WTC11 (cell line): ENCODE data around the gene FRYL. TPM values are rescaled to one million over a fixed set of nuclear protein-coding genes. Genes with fewer than 3 reads are reported as not detected.

Source experiments
- ATAC-seq: fragments of 200-7000 bp; cut with Tn5 transposase; 2 replicates; pipeline ENCODE4 v1.10.0; 2021; ENCODE audit warnings: mild to moderate bottlenecking, moderate library complexity
- CTCF ChIA-PET: fragments of 300-600 bp; sonication (Branson Sonifier 250); formaldehyde crosslinking; loops from one replicate; lab custom pipeline; 2021; ENCODE audit warnings: antibody characterized with exemption; lab: Charles Lee
- POLR2A ChIA-PET: fragments of 350-600 bp; sonication (Branson Sonifier 250); formaldehyde crosslinking; loops from one replicate; lab custom pipeline; 2021; ENCODE audit warnings: antibody characterized with exemption; lab: Charles Lee
- DNase-seq: peaks from one replicate; pipeline ENCODE4 v3.0.0; 2021; ENCODE audit warnings: low spot score
- H3K27ac Mint-ChIP-seq: 2 replicates; pipeline ENCODE4 v1.8.0; 2021; ENCODE audit warnings: mixed read lengths
- H3K27me3 Mint-ChIP-seq: 2 replicates; pipeline ENCODE4 v1.8.0; 2021; ENCODE audit warnings: low read depth, mild to moderate bottlenecking, moderate library complexity, mixed read lengths
- H3K36me3 Mint-ChIP-seq: 2 replicates; pipeline ENCODE4 v1.8.0; 2021; ENCODE audit warnings: mixed read lengths
- H3K4me1 Mint-ChIP-seq: 2 replicates; pipeline ENCODE4 v1.8.0; 2022; ENCODE audit warnings: mixed read lengths
- H3K4me3 Mint-ChIP-seq: 2 replicates; pipeline ENCODE4 v1.8.0; 2021; ENCODE audit warnings: mild to moderate bottlenecking, moderate library complexity, mixed read lengths
- H3K9me3 Mint-ChIP-seq: 2 replicates; pipeline ENCODE4 v1.8.0; 2021; ENCODE audit warnings: mixed read lengths
- ATF1 ChIP-seq: sonication (generic); formaldehyde crosslinking; IDR thresholded peaks from 2 replicates; pipeline ENCODE4 v1.8.1; 2023; ENCODE audit warnings: mild to moderate bottlenecking, moderate library complexity, missing genetic modification reagents
- CBFB ChIP-seq: sonication (generic); formaldehyde crosslinking; IDR thresholded peaks from 2 replicates; pipeline ENCODE4 v1.8.1; 2022; ENCODE audit warnings: mild to moderate bottlenecking, low read depth, missing genetic modification reagents
- E2F5 ChIP-seq: sonication (generic); formaldehyde crosslinking; IDR thresholded peaks from 2 replicates; pipeline ENCODE4 v1.8.1; 2022; ENCODE audit warnings: mild to moderate bottlenecking, moderate library complexity, missing genetic modification reagents
- ELF4 ChIP-seq: sonication (generic); formaldehyde crosslinking; IDR thresholded peaks from 2 replicates; pipeline ENCODE4 v1.8.1; 2022; ENCODE audit warnings: low read depth, mild to moderate bottlenecking, moderate library complexity, missing genetic modification reagents
- ESRRA ChIP-seq: sonication (generic); formaldehyde crosslinking; IDR thresholded peaks from 2 replicates; pipeline ENCODE4 v1.8.1; 2022; ENCODE audit warnings: mild to moderate bottlenecking, missing genetic modification reagents, borderline replicate concordance
- FOXK1 ChIP-seq: sonication (generic); formaldehyde crosslinking; IDR thresholded peaks from 2 replicates; pipeline ENCODE4 v1.8.0; 2022; ENCODE audit warnings: mild to moderate bottlenecking, moderate library complexity, missing genetic modification reagents
- FOXP1 ChIP-seq: sonication (generic); formaldehyde crosslinking; IDR thresholded peaks from 2 replicates; pipeline ENCODE4 v1.8.0; 2022; ENCODE audit warnings: missing genetic modification reagents, mild to moderate bottlenecking, moderate library complexity, borderline replicate concordance
- GRHL2 ChIP-seq: fragments of 250-450 bp; sonication (Bioruptor Pico); IDR thresholded peaks from 2 replicates; pipeline ENCODE4 v1.8.0; 2022; ENCODE audit warnings: mild to moderate bottlenecking, moderate library complexity; ENCODE audit not compliant: insufficient replicate concordance, severe bottlenecking
- GTF2I ChIP-seq: fragments of 250-450 bp; sonication (Bioruptor Pico); conservative IDR thresholded peaks from 2 replicates; pipeline ENCODE4 v1.4.0; 2021; ENCODE audit warnings: mild to moderate bottlenecking
- HMGXB4 ChIP-seq: sonication (generic); formaldehyde crosslinking; IDR thresholded peaks from 2 replicates; pipeline ENCODE4 v1.8.1; 2023; ENCODE audit warnings: mild to moderate bottlenecking, moderate library complexity, missing genetic modification reagents
- IRF2 ChIP-seq: sonication (generic); formaldehyde crosslinking; IDR thresholded peaks from 2 replicates; pipeline ENCODE4 v1.8.0; 2022; ENCODE audit warnings: low read depth, missing genetic modification reagents, borderline replicate concordance
- JAZF1 ChIP-seq: fragments of 250-450 bp; sonication (Bioruptor Pico); IDR thresholded peaks from 2 replicates; pipeline ENCODE4 v1.9.0; 2021; ENCODE audit warnings: moderate library complexity, mild to moderate bottlenecking, inconsistent platforms
- NFATC4 ChIP-seq: fragments of 250-450 bp; sonication (Bioruptor Pico); IDR thresholded peaks from 2 replicates; pipeline ENCODE4 v1.9.0; 2021; ENCODE audit warnings: mild to moderate bottlenecking
- NFE2L1 ChIP-seq: sonication (generic); formaldehyde crosslinking; IDR thresholded peaks from 2 replicates; pipeline ENCODE4 v1.8.1; 2023; ENCODE audit warnings: missing genetic modification reagents
- NR1H2 ChIP-seq: sonication (generic); formaldehyde crosslinking; IDR thresholded peaks from 2 replicates; pipeline ENCODE4 v1.9.0; 2021; ENCODE audit warnings: mild to moderate bottlenecking, moderate library complexity, missing genetic modification reagents
- NR2C2 ChIP-seq: sonication (generic); formaldehyde crosslinking; IDR thresholded peaks from 2 replicates; pipeline ENCODE4 v1.8.0; 2022; ENCODE audit warnings: mild to moderate bottlenecking, missing genetic modification reagents
- SMAD3 ChIP-seq: sonication (generic); formaldehyde crosslinking; IDR thresholded peaks from 2 replicates; pipeline ENCODE4 v1.8.0; 2022; ENCODE audit warnings: missing genetic modification reagents, mild to moderate bottlenecking, borderline replicate concordance
- TEAD4 ChIP-seq: sonication (generic); formaldehyde crosslinking; IDR thresholded peaks from 2 replicates; pipeline ENCODE4 v1.8.0; 2022; ENCODE audit warnings: mild to moderate bottlenecking, missing genetic modification reagents
- USF1 ChIP-seq: sonication (generic); formaldehyde crosslinking; IDR thresholded peaks from 2 replicates; pipeline ENCODE4 v1.8.0; 2022; ENCODE audit warnings: mild to moderate bottlenecking, missing genetic modification reagents
- ZBTB21 ChIP-seq: sonication (generic); formaldehyde crosslinking; IDR thresholded peaks from 2 replicates; pipeline ENCODE4 v1.8.1; 2023; ENCODE audit warnings: mild to moderate bottlenecking, missing genetic modification reagents, borderline replicate concordance
- ZBTB43 ChIP-seq: sonication (generic); formaldehyde crosslinking; IDR thresholded peaks from 2 replicates; pipeline ENCODE4 v1.8.1; 2023; ENCODE audit warnings: mild to moderate bottlenecking, missing genetic modification reagents
- ZNF232 ChIP-seq: sonication (generic); formaldehyde crosslinking; IDR thresholded peaks from 2 replicates; pipeline ENCODE4 v1.8.0; 2022; ENCODE audit warnings: mild to moderate bottlenecking, missing genetic modification reagents
- ZNF281 ChIP-seq: sonication (generic); formaldehyde crosslinking; IDR thresholded peaks from 2 replicates; pipeline ENCODE4 v1.8.0; 2023; ENCODE audit warnings: mild to moderate bottlenecking, missing genetic modification reagents
- ZNF396 ChIP-seq: fragments of 250-450 bp; sonication (Bioruptor Pico); IDR thresholded peaks from 2 replicates; pipeline ENCODE4 v1.8.0; 2021; ENCODE audit warnings: mild to moderate bottlenecking, moderate library complexity, borderline replicate concordance
- ZSCAN18 ChIP-seq: fragments of 250-450 bp; sonication (Bioruptor Pico); IDR thresholded peaks from 2 replicates; pipeline ENCODE4 v2.1.2; 2022; ENCODE audit warnings: mild to moderate bottlenecking, moderate library complexity
- total RNA-seq: library from RNA; stranded (reverse); gene quantifications from 3 replicates; pipeline ENCODE4 v1.2.3, GENCODE V29; 2021

Gene FRYL
- total RNA-seq, 1 experiment from 2014 or later = 38.7 TPM

- TF ChIP-seq GRHL2 (CRISPR knock-in tag) = no peak
- no peak for TF ChIP-seq ESRRA (CRISPR knock-in tag)
- no peak for TF ChIP-seq IRF2 (CRISPR knock-in tag)
- no peak for TF ChIP-seq SMAD3 (CRISPR knock-in tag)
- no peak for TF ChIP-seq ZNF396 (CRISPR knock-in tag)
- TF ChIP-seq ZBTB43 = no peak
These were observed 87.2 kb downstream of the FRYL start (continued) for GRCh38 chr4:48692897-48693296.

- POLR2A ChIA-PET = no interaction called here
- Mint-ChIP-seq H3K27ac (peak overlapping the region; percentile 94), H3K9me3 (no peaks in the 10 kb centered on the region), H3K36me3 (no peaks in the 10 kb centered on the region), H3K4me1 (peaks cover 50% of the 10 kb centered on the region), H3K27me3 (no peaks in the 10 kb centered on the region; the same call in 1 of the 2 replicates), H3K4me3 (no peak overlapping the region; the same call in 1 of the 2 replicates)
- TF ChIP-seq IRF2 (CRISPR knock-in tag) (no peak), NR2C2 (no peak), ZSCAN18 (CRISPR knock-in tag) (no peak), GTF2I (CRISPR knock-in tag) (no peak), ZNF281 (CRISPR knock-in tag) (no peak), FOXK1 (CRISPR knock-in tag) (no peak), NR1H2 (CRISPR knock-in tag) (no peak), CBFB (CRISPR knock-in tag) (no peak), ATF1 (no peak), ZNF232 (no peak), NFATC4 (CRISPR knock-in tag) (no peak), FOXP1 (CRISPR knock-in tag) (no peak), USF1 (CRISPR knock-in tag) (no peak), JAZF1 (CRISPR knock-in tag) (no peak)
- CTCF ChIA-PET = no interaction called here
- no peak for DNase-seq
- no peak for ATAC-seq
These were observed 88.0 kb downstream of the FRYL start for GRCh38 chr4:48692044-48692443.

GRCh38 chr4:48688953-48689352 is 91.1 kb downstream of the FRYL start:
- ChIA-PET POLR2A (no interaction called here), CTCF (interaction anchor here (1.2 kb wide), 1 partner anchor 132 kb away, joined by 4 read pairs; no protein-coding TSS in a partner anchor)
- DNase-seq = no peak
- H3K27ac Mint-ChIP-seq = no peak overlapping the region
- no peaks in the 10 kb centered on the region for H3K36me3 Mint-ChIP-seq
- no peaks in the 10 kb centered on the region for H3K9me3 Mint-ChIP-seq
- H3K27me3 Mint-ChIP-seq = no peaks in the 10 kb centered on the region
- no peak overlapping the region for H3K4me3 Mint-ChIP-seq
- ATAC-seq = no peak
- H3K4me1 Mint-ChIP-seq = peaks cover 38% of the 10 kb centered on the region
- TF ChIP-seq HMGXB4 (CRISPR knock-in tag) (no peak), NR2C2 (no peak), ZBTB43 (no peak), E2F5 (no peak), TEAD4 (CRISPR knock-in tag) (no peak), ZBTB21 (CRISPR knock-in tag) (no peak), NFE2L1 (CRISPR knock-in tag) (no peak), GRHL2 (CRISPR knock-in tag) (no peak), ELF4 (CRISPR knock-in tag) (no peak)
